Erythroblast (primary cell): Measurements from ENCODE around the gene PARP6.

Experiments
- GATA1 ChIP-seq: IDR thresholded peaks from 2 replicates; pipeline ENCODE4 v1.6.1; 2011; ENCODE audit warnings: low read depth, mild to moderate bottlenecking, control low read depth, low read length, moderate library complexity
- POLR2A ChIP-seq: IDR thresholded peaks from 2 replicates; pipeline ENCODE4 v1.6.1; 2011; ENCODE audit warnings: mild to moderate bottlenecking, low read length

DNA sequence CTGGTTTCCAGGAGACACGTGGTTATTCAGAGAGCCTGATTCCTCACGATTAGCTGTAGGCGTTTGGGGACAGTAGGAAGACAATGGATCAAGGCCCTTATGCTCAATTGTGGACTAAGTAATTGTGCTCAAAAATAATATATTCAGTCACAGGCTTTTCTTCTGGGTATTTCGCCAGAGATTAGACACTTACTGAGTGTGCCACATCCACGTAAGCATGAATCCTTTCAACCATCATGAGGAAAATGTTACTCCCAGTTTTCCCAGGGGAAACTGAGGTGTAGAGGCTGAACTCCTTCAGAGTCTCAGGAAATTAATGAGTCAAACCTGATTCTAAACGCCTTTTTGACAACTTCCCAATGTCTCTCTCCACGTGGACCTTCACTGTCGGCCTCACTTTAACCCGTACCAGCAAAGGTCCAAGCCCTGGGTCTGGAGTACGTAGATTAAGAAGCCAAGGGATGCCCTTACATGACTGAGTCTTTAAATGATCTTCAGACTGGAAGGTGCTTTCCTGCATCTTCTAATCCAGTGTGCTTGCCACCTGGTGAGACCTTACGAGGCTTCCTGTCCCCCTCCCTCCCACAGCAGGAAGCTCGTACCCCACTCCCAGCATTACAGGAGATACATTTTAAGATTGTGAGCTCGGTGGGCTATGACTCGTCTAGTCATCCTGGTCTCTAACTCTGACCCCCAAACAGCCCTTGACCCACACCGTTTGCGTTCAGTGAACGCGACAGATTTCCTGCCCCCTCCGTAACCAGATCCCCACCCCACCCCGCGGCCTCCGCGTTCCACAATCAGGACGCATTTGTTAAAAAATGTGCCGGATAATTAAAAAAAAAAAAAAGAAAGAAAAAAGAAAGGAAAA, 43.0 kb downstream of the PARP6 start:
- TF ChIP-seq POLR2A (no peak), GATA1 (no peak)
